HEK293 (cell line): ENCODE data around the gene SLC9A9.

ENCODE experiments used
- CTCF ChIP-seq: fragments of 450-650 bp; formaldehyde crosslinking; IDR thresholded peaks from 2 replicates; pipeline ENCODE4 v1.5.1; 2016; ENCODE audit warnings: missing biosample characterization, missing genetic modification characterization
- HOXA7 ChIP-seq: sonication (generic); formaldehyde crosslinking; IDR thresholded peaks from 2 replicates; pipeline ENCODE4 v1.8.1; 2022; ENCODE audit warnings: missing genetic modification reagents, borderline replicate concordance
- IKZF3 ChIP-seq: fragments of 450-650 bp; IDR thresholded peaks from 2 replicates; pipeline ENCODE4 v1.5.0; 2018; ENCODE audit warnings: missing biosample characterization, mild to moderate bottlenecking, missing genetic modification characterization, moderate library complexity
- KLF16 ChIP-seq: fragments of 450-650 bp; formaldehyde crosslinking; IDR thresholded peaks from 2 replicates; pipeline ENCODE4 v1.5.1; 2017; ENCODE audit warnings: missing biosample characterization, missing genetic modification characterization
- REPIN1 ChIP-seq: fragments of 450-650 bp; formaldehyde crosslinking; IDR thresholded peaks from 2 replicates; pipeline ENCODE4 v1.5.1; 2017; ENCODE audit warnings: missing biosample characterization, missing genetic modification characterization, low read depth
- REST ChIP-seq: fragments of 450-650 bp; formaldehyde crosslinking; IDR thresholded peaks from 2 replicates; pipeline ENCODE4 v1.5.1; 2016; ENCODE audit warnings: missing biosample characterization, missing genetic modification characterization
- ZBTB7A ChIP-seq: fragments of 450-650 bp; formaldehyde crosslinking; IDR thresholded peaks from 2 replicates; pipeline ENCODE4 v1.5.1; 2016; ENCODE audit warnings: low read depth, missing biosample characterization, missing genetic modification characterization
- ZNF274 ChIP-seq, 2 experiments: fragments of 200-500 bp in 1 of 2; fragments of 450-650 bp in 1 of 2; sonication (Bioruptor generic) in 1 of 2; formaldehyde crosslinking in 1 of 2; IDR thresholded peaks; 2 replicates each; pipeline versions ENCODE4 v1.5.1 to v1.6.1; 2014 to 2016; ENCODE audit warnings: borderline replicate concordance in 1 of 2, inconsistent platforms in 1 of 2, low read length in 1 of 2, missing biosample characterization in 1 of 2, missing genetic modification characterization in 1 of 2
- ZNF518A ChIP-seq: fragments of 450-650 bp; formaldehyde crosslinking; conservative IDR thresholded peaks from 2 replicates; pipeline ENCODE4 v1.5.1; 2016; ENCODE audit warnings: low read depth, missing biosample characterization, missing genetic modification characterization
- ZNF585B ChIP-seq: fragments of 450-650 bp; formaldehyde crosslinking; IDR thresholded peaks from 2 replicates; pipeline ENCODE4 v1.5.1; 2016; ENCODE audit warnings: missing biosample characterization, missing genetic modification characterization
- ZNF707 ChIP-seq: fragments of 450-650 bp; formaldehyde crosslinking; IDR thresholded peaks from 2 replicates; pipeline ENCODE4 v1.5.1; 2016; ENCODE audit warnings: missing biosample characterization, missing genetic modification characterization
- ZNF785 ChIP-seq: fragments of 450-650 bp; formaldehyde crosslinking; IDR thresholded peaks from 2 replicates; pipeline ENCODE4 v1.5.1; 2016; ENCODE audit warnings: missing biosample characterization, missing genetic modification characterization

- TF ChIP-seq REST (tag by site-specific recombination) (no peak), CTCF (tag by site-specific recombination) (peak; percentile 59), ZNF518A (tag by site-specific recombination) (no peak), ZNF274 (IDR thresholded peaks at IDR 0.05; ENCODE audit: low read length) (no peak), ZNF274 (tag by site-specific recombination; IDR thresholded peaks at IDR 0.05; ENCODE audit: borderline replicate concordance) (no peak), ZNF585B (tag by site-specific recombination) (no peak), IKZF3 (tag by site-specific recombination) (no peak), HOXA7 (CRISPR knock-in tag) (no peak), REPIN1 (tag by site-specific recombination) (no peak), ZNF707 (tag by site-specific recombination) (no peak), KLF16 (tag by site-specific recombination) (no peak), ZBTB7A (no peak), ZNF785 (no peak)
These were observed 173.9 kb downstream of the SLC9A9 start for GRCh38 chr3:143674100-143674968.
